ENCODE results near the gene CTNNA3. TPM values are rescaled to one million over a fixed set of nuclear protein-coding genes. Genes with fewer than 3 reads are reported as not detected.
"Not testable (repeated sequence)": the region's sequence is repeated elsewhere in the genome, so short reads cannot be mapped to it uniquely, and the experiment has no call there.

CTNNA3 gene
- total and polyA plus RNA-seq, 2 donors: 2.0 to 26.1 TPM

GRCh38 chr10:67487906-67488619 is 207.9 kb downstream of the CTNNA3 start:
- H3K4me3 ChIP-seq (ENCODE audit: low read depth, low read length): no peak overlapping the region
- no peaks in the 10 kb centered on the region for H3K4me1 ChIP-seq (ENCODE audit: insufficient read depth)
- H3K36me3 ChIP-seq (ENCODE audit: insufficient read depth): no peaks in the 10 kb centered on the region
- no peak overlapping the region for H3K27ac ChIP-seq (ENCODE audit: low read depth)
- WGBS: 94% methylated on average over 6 of the region's 6 CpGs
- DNase-seq (ENCODE audit: extremely low spot score): no peak

- Histone ChIP-seq H3K36me3 (ENCODE audit: insufficient read depth) (no peaks in the 10 kb centered on the region), H3K4me3 (ENCODE audit: low read depth, low read length) (no peak overlapping the region), H3K27ac (ENCODE audit: low read depth) (no peak overlapping the region), H3K4me1 (ENCODE audit: insufficient read depth) (no peaks in the 10 kb centered on the region)
- DNase-seq (ENCODE audit: extremely low spot score): no peak
- WGBS: 34% methylated on average over 3 of the region's 3 CpGs
Measured at GRCh38 chr10:67487199-67487598, 208.8 kb downstream of the CTNNA3 start.

GRCh38 chr10:67477868-67478267 is 218.1 kb downstream of the CTNNA3 start:
- H3K27ac ChIP-seq (ENCODE audit: low read depth): no peak overlapping the region
- H3K4me3 ChIP-seq (ENCODE audit: low read depth, low read length): no peak overlapping the region
- H3K4me1 ChIP-seq (ENCODE audit: insufficient read depth): no peaks in the 10 kb centered on the region
- no peaks in the 10 kb centered on the region for H3K36me3 ChIP-seq (ENCODE audit: insufficient read depth)
- 90% methylated on average over 1 of the region's 1 CpG for WGBS
- DNase-seq (ENCODE audit: extremely low spot score): no peak

- Histone ChIP-seq H3K36me3 (ENCODE audit: insufficient read depth) (no peaks in the 10 kb centered on the region), H3K4me3 (ENCODE audit: low read depth, low read length) (no peak overlapping the region), H3K27ac (ENCODE audit: low read depth) (no peak overlapping the region), H3K4me1 (ENCODE audit: insufficient read depth) (no peaks in the 10 kb centered on the region)
- no peak for DNase-seq (ENCODE audit: extremely low spot score)
- WGBS: 96% methylated on average over 4 of the region's 4 CpGs
Measured at GRCh38 chr10:67476201-67476600, 219.8 kb downstream of the CTNNA3 start.

GRCh38 chr10:67473850-67474633 is 222.0 kb downstream of the CTNNA3 start:
- no peak overlapping the region for H3K4me3 ChIP-seq (ENCODE audit: low read depth, low read length)
- H3K27ac ChIP-seq (ENCODE audit: low read depth): no peak overlapping the region
- WGBS: 76% methylated on average over 3 of the region's 3 CpGs
- no peaks in the 10 kb centered on the region for H3K4me1 ChIP-seq (ENCODE audit: insufficient read depth)
- DNase-seq (ENCODE audit: extremely low spot score): no peak
- no peaks in the 10 kb centered on the region for H3K36me3 ChIP-seq (ENCODE audit: insufficient read depth)

- no peaks in the 10 kb centered on the region for H3K36me3 ChIP-seq (ENCODE audit: insufficient read depth)
- H3K4me1 ChIP-seq (ENCODE audit: insufficient read depth): no peaks in the 10 kb centered on the region
- no peak for DNase-seq (ENCODE audit: extremely low spot score)
- WGBS: 82% methylated on average over 3 of the region's 3 CpGs
- H3K4me3 ChIP-seq (ENCODE audit: low read depth, low read length): no peak overlapping the region
- H3K27ac ChIP-seq (ENCODE audit: low read depth): no peak overlapping the region
Measured at GRCh38 chr10:67471022-67471421, 225.0 kb downstream of the CTNNA3 start.

- no peak overlapping the region for H3K27ac ChIP-seq (ENCODE audit: low read depth)
- no peaks in the 10 kb centered on the region for H3K36me3 ChIP-seq (ENCODE audit: insufficient read depth)
- H3K4me3 ChIP-seq (ENCODE audit: low read depth, low read length): no peak overlapping the region
- H3K4me1 ChIP-seq (ENCODE audit: insufficient read depth): no peaks in the 10 kb centered on the region
- WGBS: 76% methylated on average over 3 of the region's 3 CpGs
- DNase-seq (ENCODE audit: extremely low spot score): no peak
Measured at GRCh38 chr10:67464278-67464677, 231.7 kb downstream of the CTNNA3 start.

- DNase-seq (ENCODE audit: extremely low spot score): no peak
- H3K4me3 ChIP-seq (ENCODE audit: low read depth, low read length): no peak overlapping the region
- no peak overlapping the region for H3K27ac ChIP-seq (ENCODE audit: low read depth)
- no peaks in the 10 kb centered on the region for H3K4me1 ChIP-seq (ENCODE audit: insufficient read depth)
- H3K36me3 ChIP-seq (ENCODE audit: insufficient read depth): no peaks in the 10 kb centered on the region
- 42% methylated on average over 1 of the region's 1 CpG for WGBS
Measured at GRCh38 chr10:67452892-67453291, 243.1 kb downstream of the CTNNA3 start.

- no peak for DNase-seq (ENCODE audit: extremely low spot score)
- Histone ChIP-seq H3K36me3 (ENCODE audit: insufficient read depth) (no peaks in the 10 kb centered on the region), H3K4me3 (ENCODE audit: low read depth, low read length) (no peak overlapping the region), H3K27ac (ENCODE audit: low read depth) (no peak overlapping the region), H3K4me1 (ENCODE audit: insufficient read depth) (no peaks in the 10 kb centered on the region)
- WGBS: 80% methylated on average over 4 of the region's 4 CpGs
Measured at GRCh38 chr10:67438605-67439304, 257.2 kb downstream of the CTNNA3 start.

GRCh38 chr10:67433276-67433675 is 262.7 kb downstream of the CTNNA3 start:
- H3K27ac ChIP-seq (ENCODE audit: low read depth): no peak overlapping the region
- DNase-seq (ENCODE audit: extremely low spot score): no peak
- 80% methylated on average over 2 of the region's 2 CpGs for WGBS
- H3K36me3 ChIP-seq (ENCODE audit: insufficient read depth): no peaks in the 10 kb centered on the region
- H3K4me1 ChIP-seq (ENCODE audit: insufficient read depth): no peaks in the 10 kb centered on the region
- H3K4me3 ChIP-seq (ENCODE audit: low read depth, low read length): no peak overlapping the region

GRCh38 chr10:67402620-67403019 is 293.4 kb downstream of the CTNNA3 start:
- whole genome bisulfite sequencing: 89% methylated on average over 3 of the region's 3 CpGs
- no peak overlapping the region for H3K27ac ChIP-seq (ENCODE audit: low read depth)
- H3K4me3 ChIP-seq (ENCODE audit: low read depth, low read length): no peak overlapping the region
- no peaks in the 10 kb centered on the region for H3K36me3 ChIP-seq (ENCODE audit: insufficient read depth)
- no peak for DNase-seq (ENCODE audit: extremely low spot score)
- H3K4me1 ChIP-seq (ENCODE audit: insufficient read depth): no peaks in the 10 kb centered on the region

GRCh38 chr10:67401711-67402110 is 294.3 kb downstream of the CTNNA3 start:
- Histone ChIP-seq H3K4me1 (ENCODE audit: insufficient read depth) (no peaks in the 10 kb centered on the region), H3K4me3 (ENCODE audit: low read depth, low read length) (no peak overlapping the region), H3K27ac (ENCODE audit: low read depth) (no peak overlapping the region), H3K36me3 (ENCODE audit: insufficient read depth) (no peaks in the 10 kb centered on the region)
- 31% methylated on average over 1 of the region's 1 CpG for WGBS
- DNase-seq (ENCODE audit: extremely low spot score): no peak

- DNase-seq (ENCODE audit: extremely low spot score); H3K4me1 ChIP-seq (ENCODE audit: insufficient read depth); H3K27ac ChIP-seq (ENCODE audit: low read depth); H3K4me3 ChIP-seq (ENCODE audit: low read depth, low read length); H3K36me3 ChIP-seq (ENCODE audit: insufficient read depth): not testable (repeated sequence)
- WGBS: 13% methylated on average over 33 of the region's 33 CpGs
Measured at GRCh38 chr10:67386841-67387533, 309.0 kb downstream of the CTNNA3 start.

Data from urinary bladder (tissue), 4 donors.